GM18867 (cell line): ENCODE data around the gene HSPA13.
"Not testable (repeated sequence)": the region's sequence is repeated elsewhere in the genome, so short reads cannot be mapped to it uniquely, and the experiment has no call there.

Source experiments
- ATAC-seq: cut with Tn5 transposase; IDR thresholded peaks from one replicate; pipeline ENCODE4 v1.9.1; 2021; ENCODE audit warnings: mild to moderate bottlenecking, moderate library complexity; ENCODE audit not compliant: unreplicated experiment

The HSPA13 gene, protein sequence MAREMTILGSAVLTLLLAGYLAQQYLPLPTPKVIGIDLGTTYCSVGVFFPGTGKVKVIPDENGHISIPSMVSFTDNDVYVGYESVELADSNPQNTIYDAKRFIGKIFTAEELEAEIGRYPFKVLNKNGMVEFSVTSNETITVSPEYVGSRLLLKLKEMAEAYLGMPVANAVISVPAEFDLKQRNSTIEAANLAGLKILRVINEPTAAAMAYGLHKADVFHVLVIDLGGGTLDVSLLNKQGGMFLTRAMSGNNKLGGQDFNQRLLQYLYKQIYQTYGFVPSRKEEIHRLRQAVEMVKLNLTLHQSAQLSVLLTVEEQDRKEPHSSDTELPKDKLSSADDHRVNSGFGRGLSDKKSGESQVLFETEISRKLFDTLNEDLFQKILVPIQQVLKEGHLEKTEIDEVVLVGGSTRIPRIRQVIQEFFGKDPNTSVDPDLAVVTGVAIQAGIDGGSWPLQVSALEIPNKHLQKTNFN

DNA sequence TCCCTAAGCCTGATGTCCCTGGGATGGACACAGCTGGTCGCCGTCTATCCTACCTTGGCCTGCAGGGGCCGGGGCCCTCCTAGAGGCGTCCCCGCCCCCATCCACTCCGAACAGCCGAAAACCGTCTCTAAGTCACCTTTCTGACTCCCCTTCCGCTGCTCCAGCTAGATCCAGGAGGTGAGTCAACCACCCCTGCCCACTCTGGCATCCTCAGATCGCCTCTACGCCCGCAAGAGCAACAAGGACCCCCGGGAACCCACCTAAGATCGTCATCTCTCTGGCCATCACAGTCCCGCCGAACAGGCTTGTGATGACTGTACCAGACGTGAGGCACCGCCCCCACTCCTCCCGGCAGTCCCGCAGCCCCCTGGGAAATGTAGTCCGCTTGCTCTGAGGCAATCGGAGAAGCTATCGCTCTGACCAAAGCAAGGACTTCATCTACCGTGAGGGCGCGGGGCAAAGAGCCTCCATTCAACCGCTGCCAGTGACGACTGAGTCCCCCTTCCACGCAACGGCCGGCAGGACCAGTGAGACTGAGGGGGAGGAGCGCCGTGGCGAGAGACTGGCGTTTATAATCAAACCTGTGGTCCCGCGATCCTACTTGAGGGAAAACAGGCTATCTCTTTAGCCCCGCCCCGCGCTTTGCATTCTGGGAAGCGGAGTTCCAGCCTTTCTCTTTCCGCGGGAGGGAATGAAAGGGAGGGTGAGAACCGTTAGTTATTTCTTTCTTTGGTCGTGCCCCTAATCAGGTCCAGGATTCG, at the start of gene HSPA13:
TSS of gene HSPA13 (minus strand) at position 312 of the 761 bp plus-strand sequence. CDS start at position 285, 27 bp downstream.
- ATAC-seq: peak; percentile 97

DNA sequence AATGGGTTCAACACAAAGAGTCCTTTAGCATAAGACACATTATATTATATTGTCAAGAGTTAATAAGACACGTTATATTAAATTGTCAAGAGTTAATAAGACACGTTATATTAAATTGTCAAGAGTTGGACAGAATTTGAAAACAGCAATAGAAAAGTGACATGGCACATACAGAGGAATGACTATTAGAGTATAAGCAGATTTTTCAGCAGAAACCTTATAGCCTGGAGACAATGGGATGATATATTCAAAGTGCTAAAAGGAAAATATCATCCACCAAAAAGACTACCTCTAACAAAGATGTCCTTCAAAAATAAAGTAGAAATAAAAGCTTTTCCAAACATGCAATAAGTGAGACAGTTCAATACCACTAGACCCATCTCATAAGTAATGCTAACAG, 36.0 kb upstream of the HSPA13 start:
- no peak for ATAC-seq

DNA sequence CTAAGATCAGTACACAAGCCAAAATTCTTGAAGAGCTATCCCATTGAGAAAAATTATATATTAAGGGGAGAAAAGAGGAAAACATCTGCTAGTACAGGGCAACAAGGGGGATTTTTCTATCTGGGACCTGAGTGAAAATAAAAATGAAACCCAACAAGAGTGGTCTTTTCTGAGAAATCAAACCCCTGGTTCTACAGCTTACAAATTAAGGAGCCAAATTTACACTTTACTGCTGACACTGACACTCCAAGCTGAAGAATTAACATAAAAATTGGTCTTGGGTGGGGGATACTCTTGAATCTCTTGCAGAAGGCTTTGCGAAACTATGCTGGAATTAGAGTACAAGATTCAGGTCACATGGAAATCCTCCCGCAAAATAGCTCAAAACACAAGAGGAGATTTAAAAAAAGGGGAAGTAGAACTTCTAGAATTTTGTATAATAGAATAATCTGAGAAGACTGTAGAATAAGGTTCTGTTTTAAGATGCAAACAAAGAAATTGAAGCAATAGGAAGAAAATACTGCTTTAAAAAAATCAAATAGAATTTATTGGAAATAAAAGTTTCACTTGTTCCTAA, 32.1 kb upstream of the HSPA13 start:
- ATAC-seq: no peak

DNA sequence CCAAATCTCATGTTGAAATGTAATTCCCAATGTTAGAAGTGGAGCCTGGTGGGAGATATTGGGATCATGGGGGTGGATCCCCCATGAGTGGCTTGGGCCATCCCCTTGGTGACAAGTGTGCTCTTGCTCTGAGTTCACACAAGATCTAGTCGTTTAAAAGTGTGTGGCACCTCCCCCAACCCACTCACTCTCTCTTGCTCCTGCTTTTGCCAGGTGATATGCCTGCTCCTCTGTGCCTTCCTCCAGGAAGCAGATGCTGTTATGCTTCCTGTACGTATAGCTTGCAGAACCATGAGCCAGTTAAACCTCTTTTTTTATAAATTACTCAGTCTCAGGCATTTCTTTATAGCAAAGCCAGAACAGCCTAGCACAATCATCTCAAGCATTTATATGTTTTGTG, 23.0 kb upstream of the HSPA13 start:
- ATAC-seq: no peak

DNA sequence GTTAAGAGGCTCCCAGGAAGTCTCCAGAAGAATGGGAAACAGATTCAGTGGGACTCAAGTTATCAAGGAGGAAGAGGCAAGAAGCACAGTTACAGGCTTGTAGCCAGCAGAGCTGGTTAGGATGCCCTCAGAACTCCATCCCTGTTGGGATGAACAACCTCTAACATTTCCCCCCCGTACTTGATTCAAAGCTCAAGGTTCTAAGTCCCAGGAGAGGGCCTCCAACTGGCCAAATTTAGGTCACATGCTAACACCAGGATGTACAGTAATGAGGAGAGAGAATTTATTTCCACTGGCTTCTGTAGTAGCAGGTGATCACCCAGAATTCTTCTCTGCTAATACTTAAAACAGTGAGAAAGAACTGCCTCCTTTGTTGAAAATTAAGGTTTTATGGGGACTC, 22.3 kb upstream of the HSPA13 start:
- ATAC-seq: no peak

DNA sequence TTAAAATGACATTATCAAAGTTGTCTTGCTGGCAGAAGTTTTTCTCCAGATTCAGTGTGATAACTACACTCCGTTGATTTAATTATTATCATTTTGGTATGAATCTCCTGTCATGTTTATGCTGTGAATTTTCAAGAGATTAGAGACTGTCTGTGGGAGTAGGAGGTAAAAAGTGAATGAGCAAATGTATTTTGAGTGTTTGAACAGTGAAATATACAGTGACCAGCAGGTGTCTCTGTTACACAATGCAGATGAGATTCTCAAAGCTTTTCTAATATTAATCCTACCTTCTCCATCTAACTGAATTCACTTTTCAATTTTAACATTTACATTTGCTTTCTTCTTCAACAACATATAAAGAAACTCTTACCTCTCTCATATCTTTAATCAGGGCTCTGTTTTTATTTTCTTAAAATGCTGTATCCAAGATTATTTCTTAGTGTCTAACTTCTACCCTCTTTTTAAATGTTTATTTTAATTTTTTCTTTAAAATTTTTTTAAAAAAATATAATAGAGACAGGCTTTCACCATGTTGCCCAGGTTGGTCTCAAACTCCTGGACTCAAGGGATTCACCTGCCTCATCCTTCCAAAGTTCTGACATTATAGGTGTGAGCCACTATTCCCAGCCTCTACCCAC, 20.9 kb upstream of the HSPA13 start:
- peak; percentile 68 for ATAC-seq

DNA sequence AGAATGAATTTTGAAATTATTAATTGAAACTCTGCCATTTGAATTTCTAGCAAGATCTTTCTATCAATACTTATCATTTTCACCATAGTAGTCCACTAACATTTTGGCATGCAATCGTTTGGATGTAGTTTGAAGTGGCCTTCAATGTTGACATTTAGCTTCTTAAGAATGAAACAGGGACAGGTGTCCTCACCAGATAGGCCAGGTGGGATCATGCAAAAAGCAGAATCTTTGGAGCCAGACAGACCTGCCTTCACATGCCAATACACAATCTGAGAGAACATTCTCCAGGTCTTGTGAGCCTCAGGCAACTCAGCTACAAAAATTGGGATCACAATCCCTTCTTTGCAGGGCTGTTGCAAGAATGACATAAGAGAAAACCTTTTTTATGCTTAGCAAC, 18.3 kb upstream of the HSPA13 start:
- no peak for ATAC-seq

DNA sequence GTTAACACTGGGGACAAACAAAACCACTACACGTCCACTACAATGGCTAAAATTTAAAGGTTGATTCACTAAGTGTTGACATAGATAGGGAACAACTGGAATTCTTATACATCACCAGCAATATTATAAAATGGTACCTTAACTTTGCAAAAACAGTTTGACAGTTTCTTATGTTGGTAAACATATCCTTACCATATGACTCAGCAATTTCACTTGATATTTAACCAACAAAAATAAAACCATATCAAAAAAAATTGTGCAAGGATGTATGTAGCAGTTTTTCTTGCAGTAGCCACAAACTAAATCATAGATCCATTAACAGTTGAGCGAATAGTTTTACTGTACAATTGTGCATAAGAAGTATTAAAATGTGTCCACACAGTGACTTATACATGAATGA, 5.3 kb upstream of the HSPA13 start:
- ATAC-seq: no peak

DNA sequence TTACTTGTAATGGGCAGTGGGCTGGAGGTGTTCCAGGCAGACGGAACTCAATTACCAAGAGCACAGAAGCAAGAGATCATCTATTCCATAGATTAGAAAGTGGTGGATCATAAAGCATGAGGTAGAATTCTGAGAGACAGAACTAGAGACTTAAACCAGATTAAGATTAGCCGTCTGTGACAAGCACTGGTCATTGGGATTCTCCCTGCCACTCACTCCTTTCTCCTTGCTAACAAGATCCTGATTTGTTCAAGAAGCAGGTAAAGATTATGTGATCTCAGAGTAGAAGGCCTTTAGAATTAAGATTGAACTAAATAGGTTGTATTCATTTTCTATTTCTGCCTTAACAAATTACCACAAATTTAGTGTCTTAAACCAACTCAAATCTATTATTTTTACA, 1.5 kb upstream of the HSPA13 start:
- no peak for ATAC-seq

DNA sequence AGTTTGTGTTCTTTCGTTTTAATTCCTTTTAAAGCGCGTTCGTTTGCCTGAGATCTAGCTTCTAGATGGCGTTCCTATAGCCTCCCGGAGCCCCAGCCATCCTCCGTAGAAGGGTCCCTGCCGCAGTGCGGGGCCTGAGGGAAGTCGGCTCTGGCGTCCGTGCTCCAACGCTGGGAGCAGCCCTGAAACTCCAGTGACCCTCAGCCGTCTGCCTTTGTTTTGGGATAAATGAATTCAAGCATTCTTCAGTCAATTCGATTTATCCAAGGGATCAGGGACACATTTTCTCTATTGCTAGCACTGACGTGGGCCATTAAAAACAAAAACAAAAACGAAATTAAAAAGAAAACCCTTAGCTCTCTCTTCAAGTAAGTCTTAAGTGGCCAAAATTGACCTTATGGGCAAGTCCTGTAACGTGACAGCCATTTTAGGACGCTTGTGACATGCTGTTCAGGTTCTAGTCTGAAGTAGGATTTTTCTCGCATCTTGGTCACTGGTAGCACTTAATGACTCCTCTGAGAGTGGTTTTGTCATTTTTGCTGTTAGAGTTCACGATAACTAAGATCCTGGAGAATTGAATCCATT, 742 bp upstream of the HSPA13 start:
- ATAC-seq: peak; percentile 31

DNA sequence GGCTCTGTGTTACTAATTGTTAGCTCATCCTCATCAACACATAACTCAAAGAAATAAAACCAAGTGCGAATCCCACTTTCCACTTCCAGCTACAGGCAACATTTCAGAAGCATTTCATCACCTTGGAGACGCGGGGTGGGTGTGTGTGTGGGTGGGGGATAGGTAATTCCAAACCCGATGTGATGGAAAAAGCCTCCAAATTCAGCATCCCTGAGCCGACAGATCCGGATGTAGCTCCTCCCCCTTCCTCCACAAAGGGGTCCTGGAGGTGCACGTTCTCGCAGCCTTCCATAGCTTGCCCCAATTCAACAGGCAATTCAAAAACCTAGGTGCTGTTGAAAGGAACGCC, 486 bp downstream of the HSPA13 start:
- ATAC-seq: no peak

DNA sequence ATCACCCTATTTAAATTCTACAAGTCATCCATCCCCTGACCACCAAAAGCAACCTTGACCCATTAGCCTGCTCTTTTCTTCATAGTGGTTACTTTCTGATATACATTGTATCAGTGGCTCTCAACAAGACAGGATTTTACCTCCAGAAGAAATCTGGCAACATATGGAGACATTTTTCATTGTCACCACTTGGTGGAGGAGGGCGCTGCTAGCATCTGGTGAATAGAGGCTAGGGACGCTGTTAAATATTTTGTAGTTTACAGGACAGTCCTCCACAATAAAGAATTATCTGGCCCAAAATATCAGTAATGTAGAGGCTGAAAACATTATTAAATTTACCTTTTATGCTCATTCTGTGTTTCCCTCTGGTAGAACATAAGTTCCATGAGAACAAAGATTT, 6.1 kb downstream of the HSPA13 start:
- no peak for ATAC-seq

DNA sequence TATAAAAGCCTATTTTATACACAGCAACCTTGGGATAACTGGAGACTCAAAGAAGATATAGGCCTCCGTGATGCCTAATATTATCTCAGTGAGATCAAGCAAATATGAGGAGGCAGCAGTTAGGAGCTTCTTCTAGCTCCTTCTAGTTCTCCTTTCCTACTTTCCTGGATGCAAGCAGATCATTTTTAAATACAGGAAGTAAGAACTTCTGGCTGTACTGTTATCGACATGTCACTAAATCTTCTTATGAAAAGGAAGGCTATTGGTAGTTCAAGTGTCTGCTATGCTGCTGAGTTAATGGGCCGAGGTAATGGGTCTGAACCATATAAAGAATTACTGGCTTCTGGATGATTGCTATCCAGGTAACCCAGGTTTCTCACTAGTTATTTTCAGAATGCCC, 15.9 kb downstream of the HSPA13 start:
- no peak for ATAC-seq

DNA sequence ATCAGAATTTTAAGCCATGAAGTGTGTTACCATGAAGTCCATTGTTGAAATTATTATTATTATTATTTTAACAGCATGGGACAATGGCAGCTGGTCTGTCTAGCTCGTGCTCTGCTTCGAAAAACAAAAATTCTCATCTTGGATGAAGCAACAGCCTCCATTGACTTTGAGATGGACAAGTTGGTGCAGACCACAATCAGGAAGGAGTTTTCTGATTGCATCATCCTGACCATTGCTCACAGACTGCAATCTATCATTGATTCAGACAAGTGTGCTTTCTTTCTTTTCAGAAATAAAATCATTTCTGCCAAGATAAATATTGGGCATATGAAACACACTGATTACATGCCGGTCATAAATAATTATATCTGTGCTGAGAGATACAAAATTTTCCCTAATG, 21.0 kb downstream of the HSPA13 start:
- no peak for ATAC-seq

DNA sequence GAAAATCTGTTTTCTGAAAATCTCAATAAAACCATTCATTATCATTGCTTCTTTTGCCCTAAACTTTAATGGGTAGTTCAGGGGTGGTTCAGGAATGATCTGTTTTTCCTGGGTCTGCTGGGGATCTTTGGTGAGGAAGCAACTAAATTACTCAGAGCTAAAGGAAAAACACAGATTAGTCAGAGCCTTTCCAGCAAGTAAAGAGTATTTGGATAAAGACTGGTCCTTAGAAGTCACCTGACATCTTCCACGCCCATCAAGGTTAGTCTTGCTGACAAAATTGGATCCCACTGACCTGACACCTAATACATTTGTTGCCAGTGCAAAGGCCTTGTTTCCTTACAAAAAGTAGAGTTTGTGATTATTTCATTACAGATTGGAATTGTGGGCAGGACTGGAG, 24.2 kb downstream of the HSPA13 start:
- no peak for ATAC-seq

DNA sequence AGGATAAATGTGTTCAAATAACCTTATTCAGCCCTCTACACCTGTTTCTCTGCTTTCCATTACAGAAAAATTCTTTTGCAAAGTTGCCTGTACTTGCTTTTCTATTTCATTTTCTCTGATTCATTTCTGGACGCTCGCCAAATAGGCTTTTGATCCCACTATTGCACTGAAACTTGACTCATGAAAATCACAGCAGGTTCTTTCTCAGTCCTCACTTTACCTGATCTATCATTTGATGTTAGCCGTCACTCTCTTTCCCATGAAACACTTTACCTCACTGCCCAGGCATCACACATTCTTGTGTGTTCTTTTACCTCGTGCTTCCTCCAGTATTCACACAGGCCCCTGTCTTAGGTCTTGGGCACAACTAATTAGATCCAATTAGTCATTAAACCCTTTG, 26.2 kb downstream of the HSPA13 start:
- no peak for ATAC-seq

DNA sequence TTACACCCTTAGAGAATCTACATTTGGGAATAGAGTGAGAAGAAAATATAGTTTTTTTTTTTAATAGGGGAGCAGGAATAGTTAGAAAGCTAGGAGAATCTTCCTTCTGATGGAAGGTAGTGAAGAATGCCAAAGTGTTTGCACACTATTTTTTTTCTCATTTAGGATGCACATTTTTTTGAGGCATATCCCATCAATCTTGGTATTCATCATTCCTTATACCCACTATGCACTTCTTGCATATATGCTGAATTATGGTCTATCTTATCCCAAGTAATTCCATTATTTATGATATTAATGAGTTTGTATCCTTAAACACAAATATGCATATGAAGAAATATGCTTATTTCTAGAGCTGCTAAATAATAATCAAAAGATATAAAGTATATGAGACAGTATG, 28.4 kb downstream of the HSPA13 start:
- ATAC-seq: no peak

DNA sequence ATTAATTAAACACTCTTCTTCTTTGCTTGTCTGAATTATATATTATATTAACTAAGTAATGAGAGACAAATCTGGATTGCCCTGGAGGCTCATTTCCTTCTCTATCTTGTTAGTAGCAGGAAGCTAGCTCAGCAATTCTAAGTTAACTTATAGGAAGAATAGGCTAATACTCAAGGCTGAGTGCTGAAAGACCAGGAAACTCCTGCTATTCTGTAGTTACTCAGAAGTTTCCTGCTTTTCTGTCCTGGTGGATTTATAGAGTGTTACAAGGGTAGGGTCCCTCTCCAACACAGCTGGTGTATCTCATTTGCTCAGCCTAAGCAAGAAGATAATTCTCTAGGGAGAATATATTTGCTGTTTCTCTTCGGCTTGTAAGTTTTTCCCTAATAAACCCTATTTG, 29.2 kb downstream of the HSPA13 start:
- ATAC-seq: no peak

DNA sequence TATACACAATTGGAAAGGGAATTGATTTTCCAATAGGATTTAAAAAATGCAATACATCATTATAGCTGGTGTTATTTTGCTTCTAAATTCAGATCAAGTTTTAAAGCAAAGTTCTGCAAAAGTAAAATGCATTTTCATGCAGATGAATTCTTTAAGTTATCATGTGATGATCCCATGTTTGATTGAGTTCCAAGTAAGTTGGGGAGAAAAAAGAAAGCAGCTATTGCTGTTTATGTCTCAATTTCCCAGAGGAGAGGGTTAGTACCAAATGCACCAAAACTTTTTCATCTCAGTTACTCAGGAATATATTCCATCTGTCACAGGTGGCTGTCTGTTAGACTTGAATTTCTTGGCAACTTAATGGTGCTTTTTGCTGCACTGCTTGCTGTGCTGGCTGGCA, 29.7 kb downstream of the HSPA13 start:
- no peak for ATAC-seq

DNA sequence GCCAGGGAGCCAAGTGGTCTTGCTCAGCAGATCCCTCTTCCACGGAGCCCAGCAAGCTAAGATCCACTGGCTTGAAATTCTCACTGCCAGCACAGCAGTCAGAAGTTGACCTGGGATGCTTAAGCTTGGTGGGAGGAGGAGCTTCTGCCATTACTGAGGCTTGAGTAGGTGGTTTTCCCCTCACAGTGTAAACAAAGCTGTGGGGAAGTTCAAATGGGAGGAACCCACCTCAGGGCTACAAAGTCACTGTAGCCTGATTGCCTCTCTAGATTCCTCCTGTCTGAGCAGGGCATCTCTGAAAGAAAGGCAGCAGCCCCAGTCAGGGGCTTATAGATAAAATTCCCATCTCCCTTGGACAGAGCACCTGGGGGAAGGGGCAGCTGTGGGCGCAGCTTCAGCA, 55.6 kb downstream of the HSPA13 start:
- not testable (repeated sequence) for ATAC-seq

DNA sequence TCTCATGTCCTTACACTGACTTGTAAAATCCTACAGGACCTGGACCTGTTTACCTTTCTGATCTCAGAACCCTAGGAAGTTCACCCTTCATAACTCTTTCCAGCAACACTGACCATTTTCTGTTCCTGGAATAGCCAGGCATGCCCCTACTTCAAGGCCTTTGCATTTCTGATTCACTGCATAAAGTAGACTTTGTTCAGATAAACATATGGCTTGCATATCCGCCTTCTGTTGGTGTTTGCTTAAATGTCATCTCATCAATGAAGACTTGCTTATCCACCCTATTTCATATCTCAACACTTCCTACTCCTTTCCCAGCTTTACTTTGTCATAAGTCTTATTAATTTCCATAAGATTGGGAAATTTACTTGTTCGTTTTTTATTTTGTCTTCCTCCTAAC, 57.4 kb downstream of the HSPA13 start:
- no peak for ATAC-seq
